Astrocyte (in vitro differentiated cells and primary cell): ENCODE data around the gene LHFPL3. TPM values are rescaled to one million over a fixed set of nuclear protein-coding genes. Genes with fewer than 3 reads are reported as not detected.

ENCODE experiments used
- DNase-seq: peaks from one replicate; pipeline ENCODE4 v3.0.0-alpha.2; 2010; ENCODE audit warnings: low read depth
- FAIRE-seq: peaks from 2 replicates; lab custom pipeline; 2011; peaks lifted over from hg19 to GRCh38; lab: Jason Lieb, UNC
- H2AFZ ChIP-seq: 2 replicates; pipeline ENCODE4 v1.6.0; 2012; ENCODE audit warnings: low read depth, low read length, inconsistent platforms
- H3K27ac ChIP-seq: 2 replicates; pipeline ENCODE4 v1.5.1; 2011; ENCODE audit warnings: low read depth, low read length, inconsistent platforms
- H3K27me3 ChIP-seq: 2 replicates; pipeline ENCODE4 v1.6.0; 2011; ENCODE audit warnings: low read length, inconsistent platforms; ENCODE audit not compliant: insufficient read depth
- H3K36me3 ChIP-seq: 2 replicates; pipeline ENCODE4 v1.5.1; 2011; ENCODE audit warnings: low read length, inconsistent platforms; ENCODE audit not compliant: insufficient read depth
- H3K4me1 ChIP-seq: 2 replicates; pipeline ENCODE4 v1.5.1; 2011; ENCODE audit warnings: low read length, inconsistent platforms; ENCODE audit not compliant: insufficient read depth
- H3K4me2 ChIP-seq: 2 replicates; pipeline ENCODE4 v1.6.0; 2012; ENCODE audit warnings: low read length, inconsistent platforms
- H3K4me3 ChIP-seq: 2 replicates; pipeline ENCODE4 v1.5.1; 2011; ENCODE audit warnings: low read depth, mild to moderate bottlenecking, low read length, inconsistent platforms; ENCODE audit not compliant: insufficient read depth
- H3K79me2 ChIP-seq: 2 replicates; pipeline ENCODE4 v1.6.0; 2012; ENCODE audit warnings: mild to moderate bottlenecking, low read length, inconsistent platforms; ENCODE audit not compliant: insufficient read depth
- H3K9ac ChIP-seq: 2 replicates; pipeline ENCODE4 v1.6.0; 2012; ENCODE audit warnings: mild to moderate bottlenecking, low read length, inconsistent platforms
- H3K9me3 ChIP-seq: 2 replicates; pipeline ENCODE4 v1.5.1; 2012; ENCODE audit warnings: low read depth, mild to moderate bottlenecking, low read length, inconsistent platforms; ENCODE audit not compliant: insufficient read depth
- H4K20me1 ChIP-seq: 2 replicates; pipeline ENCODE4 v1.6.0; 2012; ENCODE audit warnings: low read length, inconsistent platforms; ENCODE audit not compliant: insufficient read depth
- H3K27ac Mint-ChIP-seq: one replicate; pipeline ENCODE4 v1.8.0; 2021; ENCODE audit warnings: mild to moderate bottlenecking, mixed read lengths; ENCODE audit not compliant: unreplicated experiment
- H3K27me3 Mint-ChIP-seq: one replicate; pipeline ENCODE4 v1.8.0; 2021; ENCODE audit warnings: low read depth, mixed read lengths; ENCODE audit not compliant: unreplicated experiment
- H3K36me3 Mint-ChIP-seq: one replicate; pipeline ENCODE4 v1.8.0; 2021; ENCODE audit warnings: low read depth, mixed read lengths; ENCODE audit not compliant: unreplicated experiment
- H3K4me1 Mint-ChIP-seq: one replicate; pipeline ENCODE4 v1.8.0; 2021; ENCODE audit warnings: low read depth, mixed read lengths; ENCODE audit not compliant: unreplicated experiment
- H3K4me3 Mint-ChIP-seq: one replicate; pipeline ENCODE4 v1.8.0; 2021; ENCODE audit warnings: mild to moderate bottlenecking, moderate library complexity, mixed read lengths; ENCODE audit not compliant: unreplicated experiment
- H3K9me3 Mint-ChIP-seq: one replicate; pipeline ENCODE4 v1.8.0; 2021; ENCODE audit warnings: mild to moderate bottlenecking, mixed read lengths; ENCODE audit not compliant: unreplicated experiment
- CTCF ChIP-seq: IDR thresholded peaks from 2 replicates; pipeline ENCODE4 v1.5.1; 2011; ENCODE audit warnings: low read depth, mild to moderate bottlenecking, inconsistent platforms, low read length, moderate library complexity; ENCODE audit not compliant: insufficient read depth
- EZH2 ChIP-seq: IDR thresholded peaks from 2 replicates; pipeline ENCODE4 v1.6.1; 2012; ENCODE audit warnings: mild to moderate bottlenecking, low read length, inconsistent platforms; ENCODE audit not compliant: insufficient read depth
- total RNA-seq: library from RNA; stranded (reverse); gene quantifications from 2 replicates; pipeline ENCODE4 v1.2.1, GENCODE V29; 2021

Gene LHFPL3
- total RNA-seq, 1 donor from 2014 or later = not detected

DNA sequence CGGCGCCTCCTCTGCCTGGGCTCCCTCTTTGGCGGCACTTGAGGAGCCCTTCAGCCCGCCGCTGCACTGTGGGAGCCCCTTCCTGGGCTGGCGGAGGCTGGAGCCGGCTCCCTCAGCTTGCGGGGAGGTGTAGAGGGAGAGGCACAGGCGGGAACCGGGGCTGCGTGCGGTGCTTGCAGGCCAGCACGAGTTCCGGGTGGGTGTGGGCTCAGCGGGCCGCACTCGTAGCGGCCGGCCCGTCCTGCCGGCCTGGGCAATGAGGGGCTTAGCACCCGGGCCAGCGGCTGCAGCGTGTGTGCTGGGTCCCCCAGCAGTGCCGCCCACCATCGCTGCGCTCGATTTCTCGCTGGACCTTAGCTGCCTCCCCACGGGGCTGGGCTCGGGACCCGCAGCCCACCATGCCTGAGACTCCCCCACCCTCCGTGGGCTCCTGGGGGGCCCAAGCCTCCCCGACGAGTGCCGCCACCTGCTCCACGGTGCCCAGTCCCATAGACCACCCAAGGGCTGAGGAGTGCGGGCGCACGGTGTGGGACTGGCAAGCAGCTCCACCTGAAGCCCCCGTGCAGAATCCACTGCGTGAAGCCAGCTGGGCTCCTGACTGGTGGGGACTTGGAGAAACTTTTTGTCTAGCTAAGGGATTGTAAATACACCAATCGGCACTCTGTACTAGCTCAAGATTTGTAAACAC is 611.8 kb downstream of the LHFPL3 start:
- H3K4me1 ChIP-seq = peaks cover 16% of the 10 kb centered on the region
- H3K9me3 ChIP-seq = no peaks in the 10 kb centered on the region
- H2AFZ ChIP-seq = no peak overlapping the region
- Mint-ChIP-seq H3K9me3 (peaks cover 7% of the 10 kb centered on the region), H3K27me3 (no peaks in the 10 kb centered on the region), H3K36me3 (peaks cover 3% of the 10 kb centered on the region), H3K4me1 (peaks cover 9% of the 10 kb centered on the region), H3K4me3 (no peak overlapping the region), H3K27ac (no peak overlapping the region)
- H3K4me3 ChIP-seq = no peak overlapping the region
- TF ChIP-seq EZH2 = no peak
- DNase-seq (no peak), FAIRE-seq (no peak)
- H3K27me3 ChIP-seq = no peaks in the 10 kb centered on the region
- H3K4me2 ChIP-seq = no peak overlapping the region
- no peaks in the 10 kb centered on the region for H3K79me2 ChIP-seq
- H3K9ac ChIP-seq = no peak overlapping the region
- no peak overlapping the region for H3K27ac ChIP-seq
- no peaks in the 10 kb centered on the region for H3K36me3 ChIP-seq
- H4K20me1 ChIP-seq = no peaks in the 10 kb centered on the region

- Histone ChIP-seq H2AFZ (no peak overlapping the region), H3K9ac (no peak overlapping the region), H3K4me2 (peak overlapping the region; percentile 36), H3K36me3 (no peaks in the 10 kb centered on the region), H3K4me1 (peaks cover 25% of the 10 kb centered on the region), H3K4me3 (no peak overlapping the region), H3K27ac (peak overlapping the region; percentile 88), H3K27me3 (no peaks in the 10 kb centered on the region), H4K20me1 (no peaks in the 10 kb centered on the region), H3K9me3 (no peaks in the 10 kb centered on the region), H3K79me2 (no peaks in the 10 kb centered on the region)
- no peaks in the 10 kb centered on the region for H3K27me3 Mint-ChIP-seq
- H3K27ac Mint-ChIP-seq = no peak overlapping the region
- peaks cover 7% of the 10 kb centered on the region for H3K9me3 Mint-ChIP-seq
- peak overlapping the region; percentile 16 for H3K4me3 Mint-ChIP-seq
- no peak for TF ChIP-seq CTCF
- TF ChIP-seq EZH2 = no peak
- peaks cover 3% of the 10 kb centered on the region for H3K36me3 Mint-ChIP-seq
- H3K4me1 Mint-ChIP-seq = peaks cover 12% of the 10 kb centered on the region
- FAIRE-seq = no peak
- DNase-seq = peak; percentile 90
Observed at GRCh38 chr7:104943502-104944343, 615.3 kb downstream of the LHFPL3 start.

DNA sequence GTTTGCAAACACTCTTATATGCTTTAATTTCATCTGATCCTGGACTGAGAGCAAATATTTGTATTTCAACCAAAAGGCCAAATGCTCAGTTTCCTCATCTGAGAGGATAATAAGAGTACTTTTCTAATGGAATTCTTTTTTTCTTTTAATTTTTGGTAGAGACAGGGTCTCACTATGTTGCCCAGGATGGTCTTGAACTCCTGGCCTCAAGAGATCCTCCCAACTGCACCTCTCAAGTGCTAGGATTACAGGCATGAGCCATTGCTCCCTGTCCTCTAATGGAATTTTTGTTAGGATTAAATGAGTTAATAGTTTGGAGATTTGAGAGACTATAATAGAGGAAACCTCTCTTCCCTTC is 617.2 kb downstream of the LHFPL3 start:
- Histone ChIP-seq H3K9ac (peak overlapping the region; percentile 63), H2AFZ (peak overlapping the region; percentile 3), H3K4me2 (peak overlapping the region; percentile 58), H3K27ac (peak overlapping the region; percentile 88), H3K9me3 (no peaks in the 10 kb centered on the region), H3K4me1 (peaks cover 25% of the 10 kb centered on the region), H4K20me1 (no peaks in the 10 kb centered on the region), H3K79me2 (no peaks in the 10 kb centered on the region), H3K4me3 (no peak overlapping the region), H3K27me3 (no peaks in the 10 kb centered on the region), H3K36me3 (no peaks in the 10 kb centered on the region)
- Mint-ChIP-seq H3K4me1 (peaks cover 12% of the 10 kb centered on the region), H3K27ac (peak overlapping the region; percentile 100), H3K4me3 (no peak overlapping the region), H3K36me3 (peaks cover 3% of the 10 kb centered on the region), H3K9me3 (peaks cover 7% of the 10 kb centered on the region), H3K27me3 (no peaks in the 10 kb centered on the region)
- DNase-seq (no peak), FAIRE-seq (no peak)
- TF ChIP-seq CTCF = no peak
- TF ChIP-seq EZH2 = no peak
